Inferior parietal cortex (tissue), 1 donor: ENCODE measurements around the gene PRKD1.
"Not testable (repeated sequence)": the region's sequence is repeated elsewhere in the genome, so short reads cannot be mapped to it uniquely, and the experiment has no call there.

Experiments used
- DNase-seq: peaks from one replicate; pipeline ENCODE4 v3.0.0-alpha.2; 2016; ENCODE audit errors: extremely low spot score

PRKD1 gene

GRCh38 chr14:29900609-29901350 lies 26.9 kb downstream of the PRKD1 start:
- DNase-seq, result no peak

GRCh38 chr14:29898470-29898869 lies 29.2 kb downstream of the PRKD1 start:
- no peak for DNase-seq

GRCh38 chr14:29897181-29897580 lies 30.5 kb downstream of the PRKD1 start:
- DNase-seq, result no peak

- no peak for DNase-seq
These were observed 31.3 kb downstream of the PRKD1 start for GRCh38 chr14:29896354-29896821.

GRCh38 chr14:29895591-29896083 lies 32.0 kb downstream of the PRKD1 start:
- no peak for DNase-seq

- no peak for DNase-seq
These were observed 33.7 kb downstream of the PRKD1 start for GRCh38 chr14:29893989-29894388.

- DNase-seq, result no peak
These were observed 35.3 kb downstream of the PRKD1 start for GRCh38 chr14:29892327-29892726.

- DNase-seq, result no peak
These were observed 41.7 kb downstream of the PRKD1 start for GRCh38 chr14:29885988-29886387.

GRCh38 chr14:29868000-29868399 lies 59.6 kb downstream of the PRKD1 start:
- no peak for DNase-seq

GRCh38 chr14:29865299-29865698 lies 62.3 kb downstream of the PRKD1 start:
- no peak for DNase-seq

GRCh38 chr14:29861996-29862395 lies 65.7 kb downstream of the PRKD1 start:
- DNase-seq, result no peak

- DNase-seq, result no peak
These were observed 69.3 kb downstream of the PRKD1 start for GRCh38 chr14:29858299-29858698.

- DNase-seq, result no peak
These were observed 70.1 kb downstream of the PRKD1 start for GRCh38 chr14:29857551-29857950.

GRCh38 chr14:29856516-29856915 lies 71.1 kb downstream of the PRKD1 start:
- no peak for DNase-seq

GRCh38 chr14:29853691-29854090 lies 74.0 kb downstream of the PRKD1 start:
- DNase-seq, result not testable (repeated sequence)

- no peak for DNase-seq
These were observed 74.4 kb downstream of the PRKD1 start for GRCh38 chr14:29853272-29853671.

GRCh38 chr14:29851397-29851796 lies 76.2 kb downstream of the PRKD1 start:
- no peak for DNase-seq

- no peak for DNase-seq
These were observed 80.6 kb downstream of the PRKD1 start for GRCh38 chr14:29847056-29847380.

- no peak for DNase-seq
These were observed 81.2 kb downstream of the PRKD1 start for GRCh38 chr14:29846339-29847055.

GRCh38 chr14:29843981-29844380 lies 83.7 kb downstream of the PRKD1 start:
- no peak for DNase-seq

GRCh38 chr14:29842228-29842627 lies 85.4 kb downstream of the PRKD1 start:
- DNase-seq, result no peak

GRCh38 chr14:29840369-29840892 lies 87.2 kb downstream of the PRKD1 start:
- DNase-seq, result not testable (repeated sequence)

- not testable (repeated sequence) for DNase-seq
These were observed 88.0 kb downstream of the PRKD1 start for GRCh38 chr14:29839691-29840090.
